Spinal cord (tissue), 10 donors: Measurements from ENCODE around the gene CD1C. TPM values are rescaled to one million over a fixed set of nuclear protein-coding genes. Genes with fewer than 3 reads are reported as not detected.
"Not testable (repeated sequence)": the region's sequence is repeated elsewhere in the genome, so short reads cannot be mapped to it uniquely, and the experiment has no call there.

Experiments
- DNase-seq, 6 donors: peaks; one replicate each; pipeline versions ENCODE4 v3.0.0 to v3.0.0-alpha.2; 2013 to 2015; ENCODE audit warnings: low spot score in 6 of 6, low read depth in 4 of 6
- H3K27ac ChIP-seq: one replicate; pipeline ENCODE4 v1.5.1; 2013; ENCODE audit warnings: low read depth, low read length, control low read depth
- H3K27me3 ChIP-seq: one replicate; pipeline ENCODE4 v1.6.1; 2013; ENCODE audit warnings: low read length; ENCODE audit not compliant: control insufficient read depth, insufficient read depth
- H3K36me3 ChIP-seq: one replicate; pipeline ENCODE4 v1.6.1; 2013; ENCODE audit warnings: low read length; ENCODE audit not compliant: control insufficient read depth, insufficient read depth
- H3K4me1 ChIP-seq: one replicate; pipeline ENCODE4 v1.6.1; 2013; ENCODE audit warnings: low read length; ENCODE audit not compliant: control insufficient read depth, insufficient read depth
- H3K4me3 ChIP-seq: one replicate; pipeline ENCODE4 v1.5.1; 2013; ENCODE audit warnings: low read depth, low read length, control low read depth
- H3K9me3 ChIP-seq: one replicate; pipeline ENCODE4 v1.6.1; 2013; ENCODE audit warnings: low read length; ENCODE audit not compliant: control insufficient read depth, insufficient read depth
- WGBS: methylation state at CpG from one replicate; pipeline ENCODE4 v1.1.5; 2013; ENCODE audit warnings: missing lambda C conversion rate; ENCODE audit not compliant: insufficient coverage; 5-methylcytosine and 5-hydroxymethylcytosine counted together
- long read RNA-seq, 4 donors: transcript quantifications; one replicate each; lab custom pipeline, GENCODE V29; 2026
- polyA plus RNA-seq, 2 donors: library from polyadenylated mRNA; unstranded; fragments of 120-200 nt; gene quantifications; one replicate each; pipeline ENCODE4 v1.2.1, GENCODE V29; 2013; ENCODE audit not compliant: insufficient read length in 2 of 2
- total RNA-seq, 2 donors: library from RNA; depleted of rRNA in 1 of 2; stranded (reverse); fragments of 120-200 nt in 1 of 2; fragments of >200 nt in 1 of 2; gene quantifications; one replicate each; pipeline versions ENCODE4 v1.2.3 to v1.2.4, GENCODE V29; 2013 to 2014
- donor health status: healthy.

The CD1C gene
- total RNA-seq, result under 1 TPM in 1 of 2 donors, not detected in 1; 0.61 TPM
- under 1 TPM in 1 of 2 donors, not detected in 1; 0.24 TPM for polyA plus RNA-seq
- long read RNA-seq, donor 1, result 0 reads
- long read RNA-seq, donor 2, result 0 reads
- long read RNA-seq, donor 3, result 0 reads
- long read RNA-seq, donor 4, partial matches to known transcripts, result 0 of 2 reads
- long read RNA-seq, donor 4, other reads (novel, unspliced or antisense), result 0 of 2 reads

DNA sequence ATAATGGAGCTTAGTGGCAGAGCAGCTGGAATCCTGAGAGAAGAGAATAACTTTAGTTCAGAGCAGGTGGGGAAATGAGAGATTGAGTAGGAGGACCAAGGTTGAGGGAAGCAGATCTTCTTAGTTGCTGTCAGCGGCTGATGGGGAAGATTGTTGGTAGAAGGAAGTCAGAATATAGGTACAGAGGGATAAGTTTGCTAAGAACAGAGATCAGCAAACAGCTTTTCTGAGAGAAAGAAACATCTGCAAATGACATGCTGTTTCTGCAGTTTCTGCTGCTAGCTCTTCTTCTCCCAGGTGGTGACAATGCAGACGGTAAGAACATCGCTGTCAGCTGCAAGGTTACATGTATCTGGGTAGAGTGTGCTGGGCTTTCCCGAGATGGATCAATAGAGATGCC lies at the start of gene CD1C:
Gene CD1C, plus strand, starts transcription at position 113 of the 400 bp plus-strand sequence. Its CDS starts 142 bp downstream, at position 255.
- Histone ChIP-seq H3K9me3 (no peaks in the 10 kb centered on the region), H3K4me3 (no peak within 1 kb of the TSS), H3K4me1 (no peaks in the 10 kb centered on the region), H3K27ac (no peak within 1 kb of the TSS), H3K36me3 (no peaks in the 10 kb centered on the region), H3K27me3 (no peaks in the 10 kb centered on the region)
- no peak for DNase-seq
- 65% methylated on average over 4 of the region's 4 CpGs for WGBS

- Histone ChIP-seq H3K27ac (no peak overlapping the region), H3K4me1 (no peaks in the 10 kb centered on the region), H3K36me3 (no peaks in the 10 kb centered on the region), H3K9me3 (no peaks in the 10 kb centered on the region), H3K27me3 (no peaks in the 10 kb centered on the region), H3K4me3 (no peak overlapping the region)
- 84% methylated on average over 7 of the region's 7 CpGs for WGBS
- DNase-seq, result peak in 1 of 6 donors; percentile 57
These were observed 43.1 kb upstream of the CD1C start for GRCh38 chr1:158246650-158247049.

- peak in 2 of 6 donors; percentile 6 to 9 for DNase-seq
These were observed 41.6 kb upstream of the CD1C start for GRCh38 chr1:158248118-158248517.

DNA sequence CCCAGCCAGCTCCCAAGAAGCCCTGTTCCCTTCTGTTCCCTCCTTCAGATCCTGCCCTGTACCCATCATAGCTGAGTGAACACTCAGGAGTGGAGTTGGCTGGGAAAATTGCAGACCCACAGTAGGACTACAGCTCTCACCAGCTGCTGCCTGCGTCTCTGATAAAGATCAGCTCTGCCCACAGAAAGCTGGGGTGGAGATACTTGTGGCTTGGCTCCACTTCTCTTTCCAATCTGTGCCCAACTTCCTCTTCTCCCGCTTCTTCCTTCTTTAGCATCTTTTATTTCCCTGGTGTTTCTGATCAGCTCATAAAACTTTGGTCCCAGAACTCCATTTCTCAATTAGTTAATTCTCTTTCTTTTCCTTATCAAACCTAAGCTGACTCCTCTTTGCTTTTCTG lies 41.0 kb upstream of the CD1C start:
- Histone ChIP-seq H3K27ac (no peak overlapping the region), H3K4me1 (no peaks in the 10 kb centered on the region), H3K9me3 (no peaks in the 10 kb centered on the region), H3K27me3 (no peaks in the 10 kb centered on the region), H3K4me3 (no peak overlapping the region), H3K36me3 (no peaks in the 10 kb centered on the region)
- no peak for DNase-seq
- 82% methylated on average over 2 of the region's 2 CpGs for WGBS

More at GRCh38 chr1:158248118-158248517, 41.6 kb upstream of the CD1C start:
- no peaks in the 10 kb centered on the region for H3K4me1 ChIP-seq
- WGBS, result 91% methylated on average over 3 of the region's 3 CpGs
- H3K36me3 ChIP-seq, result no peaks in the 10 kb centered on the region
- no peaks in the 10 kb centered on the region for H3K9me3 ChIP-seq
- H3K4me3 ChIP-seq, result no peak overlapping the region
- no peak overlapping the region for H3K27ac ChIP-seq
- H3K27me3 ChIP-seq, result no peaks in the 10 kb centered on the region

DNA sequence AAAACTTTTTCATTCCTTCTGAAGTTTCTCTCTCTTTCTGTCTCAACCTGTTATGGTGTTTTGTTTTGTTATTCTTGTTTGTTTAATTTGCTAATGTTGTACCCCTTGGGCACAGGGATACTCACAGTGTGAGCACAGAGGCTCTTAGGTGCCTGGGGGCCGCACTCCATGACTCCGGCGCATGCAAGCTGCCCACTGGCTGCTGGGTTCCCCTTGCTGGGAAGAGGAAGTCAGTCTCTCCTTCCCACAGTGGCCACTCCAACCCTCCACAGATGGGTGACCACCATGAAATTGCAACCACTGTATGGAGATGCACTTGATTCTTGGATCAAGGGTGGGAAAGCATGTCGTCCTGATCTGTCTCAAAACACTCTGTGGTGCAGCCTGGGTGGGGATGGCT lies 40.1 kb upstream of the CD1C start:
- Histone ChIP-seq H3K36me3 (no peaks in the 10 kb centered on the region), H3K4me3 (no peak overlapping the region), H3K27me3 (no peaks in the 10 kb centered on the region), H3K27ac (no peak overlapping the region), H3K4me1 (no peaks in the 10 kb centered on the region), H3K9me3 (no peaks in the 10 kb centered on the region)
- DNase-seq, result no peak
- WGBS, result 89% methylated on average over 4 of the region's 4 CpGs

DNA sequence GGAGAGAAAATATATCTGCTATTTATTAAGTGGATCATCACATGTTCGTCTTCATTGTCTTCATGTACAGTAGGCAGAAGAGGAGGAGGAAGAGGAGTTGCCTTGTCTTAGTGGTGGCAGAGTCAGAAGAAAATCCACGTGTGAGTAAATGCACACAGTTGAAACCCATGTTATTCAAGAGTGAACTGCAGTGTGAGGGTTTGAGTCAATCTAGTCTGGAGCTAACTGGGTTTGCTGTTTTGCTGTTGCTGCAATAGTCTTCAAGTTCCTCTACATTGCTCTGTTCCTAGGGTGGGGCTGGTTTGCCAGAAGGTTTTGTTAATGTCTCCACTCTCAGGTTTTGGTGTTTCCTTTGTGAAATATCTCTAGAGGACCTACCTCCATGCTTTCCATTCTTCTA lies 38.6 kb upstream of the CD1C start:
- DNase-seq, result no peak
- no peaks in the 10 kb centered on the region for H3K27me3 ChIP-seq
- H3K36me3 ChIP-seq, result no peaks in the 10 kb centered on the region
- no peak overlapping the region for H3K27ac ChIP-seq
- H3K4me3 ChIP-seq, result no peak overlapping the region
- H3K4me1 ChIP-seq, result no peaks in the 10 kb centered on the region
- WGBS, result 79% methylated on average over 2 of the region's 2 CpGs
- H3K9me3 ChIP-seq, result no peaks in the 10 kb centered on the region

DNA sequence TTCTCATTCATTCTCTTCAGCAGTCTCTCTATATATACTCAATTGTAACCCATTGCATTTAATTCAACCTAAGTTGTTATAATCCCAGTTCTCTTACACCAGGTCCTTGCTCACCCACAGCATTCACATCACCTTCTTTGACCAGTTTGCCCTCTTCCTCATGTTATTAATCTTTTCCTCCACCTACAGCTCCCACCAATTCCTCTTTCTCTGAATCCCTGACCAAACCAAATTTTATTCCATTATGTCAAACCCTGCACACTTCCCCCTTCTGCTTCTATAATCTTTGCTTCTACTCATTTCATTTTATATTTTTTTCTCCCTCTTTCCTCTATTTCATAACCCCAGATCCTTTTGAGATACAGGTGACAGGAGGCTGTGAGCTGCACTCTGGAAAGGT lies 34.1 kb upstream of the CD1C start:
- Histone ChIP-seq H3K4me1 (no peaks in the 10 kb centered on the region), H3K4me3 (no peak overlapping the region), H3K27me3 (no peaks in the 10 kb centered on the region), H3K27ac (no peak overlapping the region), H3K9me3 (no peaks in the 10 kb centered on the region), H3K36me3 (no peaks in the 10 kb centered on the region)
- no peak for DNase-seq

DNA sequence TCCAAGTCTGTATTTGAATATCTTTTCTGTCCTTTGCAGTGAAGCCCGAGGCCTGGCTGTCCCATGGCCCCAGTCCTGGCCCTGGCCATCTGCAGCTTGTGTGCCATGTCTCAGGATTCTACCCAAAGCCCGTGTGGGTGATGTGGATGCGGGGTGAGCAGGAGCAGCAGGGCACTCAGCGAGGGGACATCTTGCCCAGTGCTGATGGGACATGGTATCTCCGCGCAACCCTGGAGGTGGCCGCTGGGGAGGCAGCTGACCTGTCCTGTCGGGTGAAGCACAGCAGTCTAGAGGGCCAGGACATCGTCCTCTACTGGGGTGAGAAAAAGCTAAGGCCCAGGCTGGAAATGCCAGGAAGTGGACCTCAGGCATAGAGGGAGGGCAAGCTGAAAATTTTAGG lies 33.0 kb upstream of the CD1C start:
- not testable (repeated sequence) for H3K4me1 ChIP-seq, DNase-seq, H3K36me3 ChIP-seq, H3K4me3 ChIP-seq, H3K9me3 ChIP-seq, H3K27ac ChIP-seq, H3K27me3 ChIP-seq
- WGBS, result 90% methylated on average over 8 of the region's 9 CpGs

DNA sequence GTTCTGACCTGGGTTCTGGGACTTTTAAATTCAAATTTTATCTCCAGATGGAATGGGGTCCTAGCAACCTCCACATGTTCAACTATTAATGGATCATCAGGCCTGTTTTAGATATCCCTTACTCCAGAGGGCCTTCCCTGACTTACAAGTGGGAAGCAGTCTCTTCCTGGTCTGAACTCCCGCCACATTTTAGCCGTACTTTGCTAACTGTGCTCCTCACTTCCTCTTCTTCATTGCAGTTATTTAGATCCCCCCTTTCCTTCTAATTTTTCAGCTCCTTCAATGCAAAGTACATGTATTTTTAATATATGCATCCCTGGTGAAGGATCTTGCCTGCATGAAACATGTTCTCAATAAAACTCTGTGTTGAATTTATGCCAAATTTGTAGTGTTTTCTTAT lies 31.8 kb upstream of the CD1C start:
- no peak for DNase-seq
- no peaks in the 10 kb centered on the region for H3K36me3 ChIP-seq
- no peak overlapping the region for H3K27ac ChIP-seq
- no peaks in the 10 kb centered on the region for H3K4me1 ChIP-seq
- no peaks in the 10 kb centered on the region for H3K27me3 ChIP-seq
- H3K4me3 ChIP-seq, result no peak overlapping the region
- no peaks in the 10 kb centered on the region for H3K9me3 ChIP-seq
- 60% methylated on average over 2 of the region's 2 CpGs for WGBS

- H3K36me3 ChIP-seq, result no peaks in the 10 kb centered on the region
- WGBS, result no CpG with 5 or more reads among the region's 1 CpG
- H3K4me1 ChIP-seq, result no peaks in the 10 kb centered on the region
- no peak overlapping the region for H3K27ac ChIP-seq
- no peaks in the 10 kb centered on the region for H3K9me3 ChIP-seq
- DNase-seq, result no peak
- H3K4me3 ChIP-seq, result no peak overlapping the region
- no peaks in the 10 kb centered on the region for H3K27me3 ChIP-seq
These were observed 30.6 kb upstream of the CD1C start for GRCh38 chr1:158259117-158259516.
